ENCODE data around the gene SLC10A4. TPM values are rescaled to one million over a fixed set of nuclear protein-coding genes. Genes with fewer than 3 reads are reported as not detected.
A peak's percentile ranks its signal among the peaks of the same experiment; 100 is the strongest.

SLC10A4 gene
- total RNA-seq, 2 donors from 2014 or later = 0.23 to 1.1 TPM

GRCh38 chr4:48506716-48507115 is 23.6 kb downstream of the SLC10A4 start:
- Histone ChIP-seq H3K9me3 (no peaks in the 10 kb centered on the region), H3K27me3 (replicated peaks; ENCODE audit: insufficient read depth) (no peaks in the 10 kb centered on the region), H3K27ac (no peak overlapping the region), H3K36me3 (peaks cover 0 to 5% of the 10 kb centered on the region in 2 donors), H3K4me1 (replicated peaks) (no peaks in the 10 kb centered on the region), H3K4me3 (no peak overlapping the region)
- 93% methylated on average over 2 of the region's 2 CpGs for WGBS
- TF ChIP-seq POLR2AphosphoS5 (IDR thresholded peaks at IDR 0.05) = no peak
- TF ChIP-seq POLR2A (IDR thresholded peaks at IDR 0.05) = no peak
- no peak for TF ChIP-seq CTCF (IDR thresholded peaks at IDR 0.05)
- DNase-seq (ENCODE audit: low spot score) = no peak
- intact Hi-C loops (cut with DNase I) = no loop called here

- Histone ChIP-seq H3K4me3 (no peak overlapping the region), H3K9me3 (no peaks in the 10 kb centered on the region), H3K36me3 (peaks cover 0 to 5% of the 10 kb centered on the region in 2 donors), H3K27ac (no peak overlapping the region), H3K4me1 (replicated peaks) (no peaks in the 10 kb centered on the region), H3K27me3 (replicated peaks; ENCODE audit: insufficient read depth) (no peaks in the 10 kb centered on the region)
- no peak for DNase-seq (ENCODE audit: low spot score)
- TF ChIP-seq POLR2A (IDR thresholded peaks at IDR 0.05) (no peak), POLR2AphosphoS5 (IDR thresholded peaks at IDR 0.05) (no peak), CTCF (IDR thresholded peaks at IDR 0.05) (no peak)
- intact Hi-C loops (cut with DNase I) = no loop called here
Measured at GRCh38 chr4:48509543-48509942, 26.4 kb downstream of the SLC10A4 start.

- intact Hi-C loops (cut with DNase I) = no loop called here
- Histone ChIP-seq H3K9me3 (no peaks in the 10 kb centered on the region), H3K27ac (no peak overlapping the region), H3K4me1 (replicated peaks) (no peaks in the 10 kb centered on the region), H3K36me3 (no peaks in the 10 kb centered on the region), H3K27me3 (replicated peaks; ENCODE audit: insufficient read depth) (no peaks in the 10 kb centered on the region), H3K4me3 (no peak overlapping the region)
- no peak for DNase-seq (ENCODE audit: low spot score)
- TF ChIP-seq POLR2AphosphoS5 (IDR thresholded peaks at IDR 0.05) (no peak), CTCF (IDR thresholded peaks at IDR 0.05) (no peak), POLR2A (IDR thresholded peaks at IDR 0.05) (no peak)
- WGBS = 85% methylated on average over 3 of the region's 3 CpGs
Measured at GRCh38 chr4:48518143-48518542, 35.0 kb downstream of the SLC10A4 start.

GRCh38 chr4:48526406-48526805 is 43.3 kb downstream of the SLC10A4 start:
- intact Hi-C loops (cut with DNase I) = no loop called here
- DNase-seq (ENCODE audit: low spot score) = no peak
- Histone ChIP-seq H3K27me3 (replicated peaks; ENCODE audit: insufficient read depth) (no peaks in the 10 kb centered on the region), H3K36me3 (peaks cover 0 to 5% of the 10 kb centered on the region in 2 donors), H3K27ac (no peak overlapping the region), H3K4me3 (no peak overlapping the region), H3K9me3 (no peaks in the 10 kb centered on the region), H3K4me1 (replicated peaks) (no peaks in the 10 kb centered on the region)
- no peak for TF ChIP-seq CTCF (IDR thresholded peaks at IDR 0.05)
- TF ChIP-seq POLR2A (IDR thresholded peaks at IDR 0.05) = no peak
- TF ChIP-seq POLR2AphosphoS5 (IDR thresholded peaks at IDR 0.05) = no peak
- 64% methylated on average over 1 of the region's 1 CpG for WGBS

GRCh38 chr4:48538358-48538757 is 55.2 kb downstream of the SLC10A4 start:
- Histone ChIP-seq H3K27me3 (replicated peaks; ENCODE audit: insufficient read depth) (no peaks in the 10 kb centered on the region), H3K27ac (no peak overlapping the region), H3K4me1 (replicated peaks) (no peaks in the 10 kb centered on the region), H3K36me3 (no peaks in the 10 kb centered on the region), H3K9me3 (no peaks in the 10 kb centered on the region), H3K4me3 (no peak overlapping the region)
- TF ChIP-seq POLR2AphosphoS5 (IDR thresholded peaks at IDR 0.05) (peak; percentile 12), POLR2A (IDR thresholded peaks at IDR 0.05) (no peak)
- DNase-seq (ENCODE audit: low spot score) = no peak
- intact Hi-C loops (cut with DNase I) = no loop called here

Other genes starting within 250 kb of the SLC10A4 start
- gene TEC, start 213.5 kb upstream of the SLC10A4 start, total RNA-seq = 1 to 10 TPM in 1 of 2 donors, under 1 TPM in 1; 0.96 to 6.4 TPM
- 100 to 1,000 TPM in 1 of 2 donors, 10 to 100 TPM in 1; 95.1 to 119 TPM for gene SLAIN2, start 141.8 kb upstream of the SLC10A4 start, total RNA-seq
- gene ZAR1, start 6.9 kb downstream of the SLC10A4 start, total RNA-seq = 1 to 10 TPM in 1 of 2 donors, not detected in 1; 1.7 TPM

All from prostate gland (tissue), 2 donors.